Hepatocyte (in vitro differentiated cells): ENCODE results near the gene SDCBP2. TPM values are rescaled to one million over a fixed set of nuclear protein-coding genes. Genes with fewer than 3 reads are reported as not detected.

ENCODE experiments used
- DNase-seq: peaks from one replicate; pipeline ENCODE4 v3.0.0-alpha.2; 2016; ENCODE audit warnings: low spot score
- H2AFZ ChIP-seq: fragments of 200-600 bp; sonication (generic); 2 replicates; pipeline ENCODE4 v1.6.0; 2016; ENCODE audit warnings: antibody characterized with exemption, mild to moderate bottlenecking
- H3K27ac ChIP-seq: fragments of 200-600 bp; sonication (generic); 2 replicates; pipeline ENCODE4 v1.5.1; 2016; ENCODE audit warnings: mild to moderate bottlenecking
- H3K27me3 ChIP-seq: fragments of 200-600 bp; sonication (generic); 2 replicates; pipeline ENCODE4 v1.6.1; 2016
- H3K36me3 ChIP-seq: fragments of 200-600 bp; sonication (generic); replicated peaks from 2 replicates; pipeline ENCODE4 v1.5.1; 2016; ENCODE audit warnings: low read depth; ENCODE audit not compliant: insufficient read depth
- H3K4me1 ChIP-seq: fragments of 200-600 bp; sonication (generic); 2 replicates; pipeline ENCODE4 v1.5.1; 2016; ENCODE audit warnings: mild to moderate bottlenecking, moderate library complexity; ENCODE audit not compliant: insufficient read depth
- H3K4me2 ChIP-seq: fragments of 200-600 bp; sonication (generic); 2 replicates; pipeline ENCODE4 v1.6.0; 2016
- H3K4me3 ChIP-seq: fragments of 200-600 bp; sonication (generic); 2 replicates; pipeline ENCODE4 v1.5.1; 2016; ENCODE audit warnings: mild to moderate bottlenecking
- H3K79me2 ChIP-seq: fragments of 200-600 bp; sonication (generic); 2 replicates; pipeline ENCODE4 v1.6.0; 2017; ENCODE audit warnings: mild to moderate bottlenecking
- H3K9me2 ChIP-seq: fragments of 200-600 bp; sonication (generic); replicated peaks from 2 replicates; pipeline ENCODE4 v1.6.0; 2017; ENCODE audit warnings: mild to moderate bottlenecking; ENCODE audit not compliant: insufficient read depth
- H3K9me3 ChIP-seq: fragments of 200-600 bp; sonication (generic); 2 replicates; pipeline ENCODE4 v1.5.1; 2016; ENCODE audit warnings: low read depth, mild to moderate bottlenecking
- H4K20me1 ChIP-seq: fragments of 200-600 bp; sonication (generic); 2 replicates; pipeline ENCODE4 v1.6.0; 2016; ENCODE audit warnings: mild to moderate bottlenecking; ENCODE audit not compliant: insufficient read depth, poor library complexity, severe bottlenecking
- CTCF ChIP-seq: fragments of 200-600 bp; sonication (generic); IDR thresholded peaks from 2 replicates; pipeline ENCODE4 v1.5.1; 2016; ENCODE audit warnings: antibody characterized with exemption, mild to moderate bottlenecking; ENCODE audit not compliant: poor library complexity
- EZH2 ChIP-seq: fragments of 200-600 bp; sonication (generic); IDR thresholded peaks from 2 replicates; pipeline ENCODE4 v1.6.1; 2016; ENCODE audit warnings: antibody characterized with exemption, mild to moderate bottlenecking, borderline replicate concordance
- EZH2phosphoT487 ChIP-seq: fragments of 200-600 bp; sonication (generic); IDR thresholded peaks from one replicate; pipeline ENCODE4 v1.6.1; 2018; ENCODE audit warnings: antibody characterized with exemption, mild to moderate bottlenecking, low read depth, moderate library complexity; ENCODE audit not compliant: unreplicated experiment, severe bottlenecking
- WGBS: methylation state at CpG from one replicate; pipeline ENCODE4 v1.1.6; 2016; ENCODE audit warnings: low lambda C conversion rate; ENCODE audit errors: missing lambda C conversion rate; 5-methylcytosine and 5-hydroxymethylcytosine counted together
- polyA plus RNA-seq: library from polyadenylated mRNA; unstranded; fragments of >200 nt; fragmentation: Nextera tagmentation; extraction: Ambion mirVana; gene quantifications from 2 replicates; pipeline ENCODE4 v1.2.1, GENCODE V29; 2016
- total RNA-seq: library from RNA; depleted of rRNA; stranded (reverse); fragments of >200 nt; gene quantifications from 2 replicates; pipeline ENCODE4 v1.2.3, GENCODE V29; 2014

Gene SDCBP2
- total and polyA plus RNA-seq, 2 experiments from 2014 or later = 64.1 to 83.3 TPM

- 92% methylated on average over 2 of the region's 2 CpGs for WGBS
- no peaks in the 10 kb centered on the region for H3K9me2 ChIP-seq
- peaks cover 5% of the 10 kb centered on the region for H3K79me2 ChIP-seq
- no peaks in the 10 kb centered on the region for H3K9me3 ChIP-seq
- no peak overlapping the region for H3K4me2 ChIP-seq
- H3K27ac ChIP-seq = no peak overlapping the region
- no peak overlapping the region for H3K4me3 ChIP-seq
- H2AFZ ChIP-seq = no peak overlapping the region
- H3K4me1 ChIP-seq = peaks cover 9% of the 10 kb centered on the region
- H3K27me3 ChIP-seq = no peaks in the 10 kb centered on the region
- H4K20me1 ChIP-seq = no peaks in the 10 kb centered on the region
- no peaks in the 10 kb centered on the region for H3K36me3 ChIP-seq
- no peak for TF ChIP-seq CTCF
- TF ChIP-seq EZH2phosphoT487 = no peak
- TF ChIP-seq EZH2 = no peak
- DNase-seq = no peak
Observed at GRCh38 chr20:1364106-1364505, 35.2 kb upstream of the SDCBP2 start.

GRCh38 chr20:1363522-1363921 lies 34.6 kb upstream of the SDCBP2 start:
- H3K9me3 ChIP-seq = no peaks in the 10 kb centered on the region
- TF ChIP-seq EZH2 (no peak), CTCF (no peak), EZH2phosphoT487 (no peak)
- H3K4me2 ChIP-seq = no peak overlapping the region
- H2AFZ ChIP-seq = no peak overlapping the region
- no peak for DNase-seq
- H3K9me2 ChIP-seq = no peaks in the 10 kb centered on the region
- WGBS = 90% methylated on average over 5 of the region's 5 CpGs
- peaks cover 4% of the 10 kb centered on the region for H3K4me1 ChIP-seq
- no peak overlapping the region for H3K4me3 ChIP-seq
- no peaks in the 10 kb centered on the region for H3K27me3 ChIP-seq
- H4K20me1 ChIP-seq = no peaks in the 10 kb centered on the region
- peaks cover 5% of the 10 kb centered on the region for H3K79me2 ChIP-seq
- H3K27ac ChIP-seq = no peak overlapping the region
- H3K36me3 ChIP-seq = no peaks in the 10 kb centered on the region

- H3K27ac ChIP-seq = no peak overlapping the region
- H4K20me1 ChIP-seq = no peaks in the 10 kb centered on the region
- no peak overlapping the region for H3K4me2 ChIP-seq
- no peak overlapping the region for H3K4me3 ChIP-seq
- H3K9me3 ChIP-seq = no peaks in the 10 kb centered on the region
- no peak overlapping the region for H2AFZ ChIP-seq
- no peaks in the 10 kb centered on the region for H3K36me3 ChIP-seq
- DNase-seq = no peak
- no peaks in the 10 kb centered on the region for H3K9me2 ChIP-seq
- peaks cover 5% of the 10 kb centered on the region for H3K79me2 ChIP-seq
- no peak for TF ChIP-seq EZH2phosphoT487
- no peak for TF ChIP-seq EZH2
- no peak for TF ChIP-seq CTCF
- WGBS = 93% methylated on average over 2 of the region's 2 CpGs
- H3K27me3 ChIP-seq = no peaks in the 10 kb centered on the region
- no peaks in the 10 kb centered on the region for H3K4me1 ChIP-seq
Observed at GRCh38 chr20:1362484-1362883, 33.5 kb upstream of the SDCBP2 start.
